CD4-positive, alpha-beta T cell treated with Interleukin-6 at 100 ng/mL for 8 hours (primary cell): ENCODE data around the gene UBLCP1.
"Not testable (repeated sequence)": the region's sequence is repeated elsewhere in the genome, so short reads cannot be mapped to it uniquely, and the experiment has no call there.

Experiments
- DNase-seq: peaks from one replicate; pipeline ENCODE4 v3.0.0-alpha.2; 2020; ENCODE audit warnings: mixed read lengths, low spot score

UBLCP1 gene, protein sequence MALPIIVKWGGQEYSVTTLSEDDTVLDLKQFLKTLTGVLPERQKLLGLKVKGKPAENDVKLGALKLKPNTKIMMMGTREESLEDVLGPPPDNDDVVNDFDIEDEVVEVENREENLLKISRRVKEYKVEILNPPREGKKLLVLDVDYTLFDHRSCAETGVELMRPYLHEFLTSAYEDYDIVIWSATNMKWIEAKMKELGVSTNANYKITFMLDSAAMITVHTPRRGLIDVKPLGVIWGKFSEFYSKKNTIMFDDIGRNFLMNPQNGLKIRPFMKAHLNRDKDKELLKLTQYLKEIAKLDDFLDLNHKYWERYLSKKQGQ

DNA sequence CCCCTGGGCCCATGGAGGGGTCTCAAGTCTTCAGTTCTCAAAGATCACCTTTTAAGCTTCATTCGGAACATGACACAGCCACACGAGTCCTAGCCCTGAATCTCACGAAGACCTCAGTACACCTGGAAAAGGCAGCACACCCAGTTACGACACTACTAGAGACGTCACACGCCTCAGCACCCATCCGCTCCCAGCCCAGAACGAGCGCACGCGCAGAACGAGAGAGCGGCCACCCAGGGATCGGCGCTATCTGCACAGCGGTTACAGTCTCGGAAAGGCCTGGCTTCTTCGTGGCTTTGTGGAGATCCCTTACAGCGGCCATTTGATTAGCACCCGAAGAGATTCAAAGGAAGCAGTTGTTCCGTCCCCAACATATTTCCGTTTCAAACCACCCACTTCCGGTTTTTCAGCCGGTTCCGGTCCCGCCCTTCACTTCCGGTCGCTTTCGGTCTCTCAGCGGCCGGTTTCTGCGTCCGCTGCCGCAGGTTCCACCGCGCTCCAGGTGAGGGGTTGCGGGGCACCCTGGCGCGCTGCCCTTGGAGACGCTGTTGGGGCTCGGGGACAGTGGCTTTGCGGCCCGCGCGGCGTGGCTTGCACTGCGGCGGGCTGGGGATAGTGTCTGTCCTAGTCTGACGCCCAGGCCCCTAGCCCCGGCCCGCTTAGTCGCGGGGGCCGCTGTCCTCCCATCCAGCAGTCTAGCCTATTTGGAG is at the start of gene UBLCP1:
UBLCP1 (plus strand) TSS at position 432 of the 710 bp plus-strand sequence. CDS start 5,626 bp downstream, outside the sequence.
- DNase-seq: peak; percentile 72

DNA sequence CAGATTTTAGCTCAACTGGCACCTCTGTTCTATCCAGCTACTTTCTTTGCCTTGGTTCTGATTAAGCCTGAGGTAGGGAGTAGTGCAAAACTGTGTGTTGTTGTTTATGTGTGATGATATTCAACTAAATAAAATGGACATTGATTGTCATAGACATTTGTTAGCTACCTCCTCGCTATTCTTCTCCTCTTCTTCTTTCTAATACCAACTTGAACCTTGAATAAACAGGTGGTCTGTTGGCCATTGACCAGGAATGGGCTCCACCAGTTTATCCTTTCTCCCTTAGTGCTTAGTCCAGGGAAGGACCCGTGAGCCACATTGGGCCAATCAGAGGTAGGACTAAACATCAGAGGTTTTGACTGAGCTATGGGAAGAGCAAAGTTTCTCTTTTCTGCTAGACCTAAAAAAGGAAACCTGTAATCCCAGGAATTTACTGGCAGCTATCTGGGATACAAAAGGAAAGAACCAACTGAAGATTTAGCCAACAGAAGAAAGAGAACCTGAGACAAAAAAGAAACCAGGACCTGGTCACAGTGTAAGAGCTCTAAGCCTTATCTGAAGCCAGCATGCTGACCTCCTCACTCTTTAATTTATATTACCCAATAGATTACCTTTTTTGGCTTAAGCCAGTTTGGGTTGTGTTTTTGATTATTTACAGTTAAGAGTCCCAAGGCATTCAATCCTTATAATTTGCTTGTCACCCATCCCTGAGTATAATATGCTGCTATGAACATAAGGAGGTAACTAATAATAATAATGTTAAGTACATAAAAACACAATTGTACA is 48.4 kb upstream of the UBLCP1 start:
- DNase-seq: no peak

DNA sequence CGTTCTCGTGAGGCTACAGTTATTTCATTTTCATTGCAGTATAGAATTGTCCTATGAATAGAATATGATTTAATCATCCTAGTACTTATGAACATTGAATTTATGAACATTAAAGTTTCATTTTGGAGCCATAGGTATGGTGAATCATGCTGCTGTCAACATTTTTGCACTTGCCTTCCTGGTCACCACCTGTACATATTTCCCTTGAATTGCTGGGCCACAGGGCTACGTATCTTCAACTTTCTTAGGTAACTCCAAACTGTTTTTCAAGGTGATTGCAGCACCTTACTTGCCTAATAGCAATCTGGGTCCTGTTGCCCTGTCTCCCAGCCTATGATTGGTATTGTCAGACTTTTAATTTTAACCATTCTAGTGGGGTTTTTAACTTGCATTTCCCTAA is 47.2 kb upstream of the UBLCP1 start:
- DNase-seq: no peak

DNA sequence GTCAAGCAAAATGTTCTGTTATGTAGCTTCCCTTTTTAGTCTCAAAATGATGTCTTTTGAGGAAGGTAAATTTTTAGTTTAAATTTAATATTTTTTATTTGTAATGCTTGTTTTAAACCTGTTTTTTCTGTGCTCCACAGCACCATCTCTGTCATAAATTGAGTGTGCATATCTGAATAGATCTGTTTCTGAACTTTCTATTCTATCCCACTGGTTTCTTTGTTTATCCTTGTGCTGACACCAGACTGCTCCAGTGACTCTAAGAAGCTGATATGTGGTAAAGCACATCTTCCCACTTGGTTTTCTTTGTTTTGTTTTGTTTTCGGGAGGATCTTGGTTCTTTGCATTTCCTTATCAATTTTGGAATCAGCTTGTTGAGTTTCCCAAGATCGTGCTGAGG is 46.6 kb upstream of the UBLCP1 start:
- DNase-seq: no peak

DNA sequence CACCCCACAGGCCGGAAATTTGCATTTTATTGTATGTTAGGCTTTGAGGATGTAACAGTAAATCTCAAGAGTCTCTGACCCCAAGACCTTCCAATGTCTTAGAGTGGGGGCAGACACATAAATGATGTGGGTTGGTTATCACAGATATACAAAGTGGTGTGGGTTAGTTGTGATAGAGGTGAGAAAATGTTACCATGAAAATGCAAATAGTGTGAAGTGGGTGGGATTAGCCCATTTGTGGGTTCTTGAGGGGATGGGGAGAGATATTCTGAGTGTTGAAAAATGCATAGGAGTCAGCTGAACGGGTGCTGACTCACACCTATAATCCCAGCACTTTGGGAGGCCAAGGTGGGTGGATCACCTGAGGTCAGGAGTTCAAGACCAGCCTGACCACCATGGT is 45.9 kb upstream of the UBLCP1 start:
- DNase-seq: no peak

DNA sequence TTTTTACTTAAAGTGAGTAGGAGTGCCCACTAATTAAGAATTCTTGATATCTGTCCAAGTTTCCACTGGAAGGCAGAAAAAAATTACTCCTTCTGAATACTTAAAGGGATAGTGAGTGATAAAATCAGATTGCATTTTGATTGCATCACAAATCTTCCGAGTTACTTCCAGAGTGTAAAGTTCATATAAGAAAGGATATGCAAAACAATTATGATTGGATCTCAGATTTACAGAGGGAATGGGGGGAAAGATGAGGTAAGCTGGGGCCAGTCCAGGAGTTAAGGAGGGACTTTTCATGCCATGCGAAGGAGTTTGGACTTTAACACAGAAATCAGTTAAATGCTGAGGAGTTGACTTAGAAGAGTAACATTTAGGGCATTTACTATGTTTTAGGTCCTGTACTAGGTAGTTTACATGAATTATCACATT is 44.5 kb upstream of the UBLCP1 start:
- no peak for DNase-seq

DNA sequence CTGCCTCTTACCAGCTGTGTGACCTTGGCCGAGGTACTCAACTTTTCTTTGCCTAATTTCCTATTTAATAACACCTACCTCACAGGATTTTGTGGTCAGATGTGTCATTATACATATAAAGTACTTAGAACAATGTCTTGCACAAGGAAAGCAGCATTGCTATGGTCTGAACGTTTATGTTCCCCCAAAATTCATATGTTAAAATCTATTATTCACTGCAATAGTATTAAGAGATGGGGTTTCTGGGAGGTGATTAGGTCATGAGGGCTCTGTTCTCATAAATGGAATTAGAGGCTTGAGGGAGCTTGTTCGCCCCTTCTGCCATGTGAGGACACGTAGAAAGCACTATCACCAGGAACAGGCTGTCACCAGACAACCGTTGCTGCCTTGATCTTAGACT is 42.9 kb upstream of the UBLCP1 start:
- no peak for DNase-seq

DNA sequence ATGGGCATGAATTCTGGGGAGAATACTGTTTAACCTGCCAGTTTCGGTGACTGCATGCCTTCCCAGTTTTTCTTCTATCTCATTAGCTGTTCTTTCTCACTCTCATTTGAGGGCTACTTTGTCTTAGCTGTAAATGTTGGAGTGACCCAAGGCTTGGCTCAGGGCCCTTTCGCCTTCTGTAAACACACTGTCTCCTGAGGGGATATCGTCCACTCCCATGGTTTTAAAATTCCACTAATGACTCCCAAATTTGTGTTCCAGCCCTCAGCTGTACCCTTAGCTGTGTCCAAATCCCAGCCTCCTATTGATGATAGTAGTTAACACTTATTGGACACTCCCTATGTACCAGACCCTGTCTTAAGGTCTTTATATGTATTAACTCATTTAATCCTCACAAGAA is 39.6 kb upstream of the UBLCP1 start:
- DNase-seq: no peak

DNA sequence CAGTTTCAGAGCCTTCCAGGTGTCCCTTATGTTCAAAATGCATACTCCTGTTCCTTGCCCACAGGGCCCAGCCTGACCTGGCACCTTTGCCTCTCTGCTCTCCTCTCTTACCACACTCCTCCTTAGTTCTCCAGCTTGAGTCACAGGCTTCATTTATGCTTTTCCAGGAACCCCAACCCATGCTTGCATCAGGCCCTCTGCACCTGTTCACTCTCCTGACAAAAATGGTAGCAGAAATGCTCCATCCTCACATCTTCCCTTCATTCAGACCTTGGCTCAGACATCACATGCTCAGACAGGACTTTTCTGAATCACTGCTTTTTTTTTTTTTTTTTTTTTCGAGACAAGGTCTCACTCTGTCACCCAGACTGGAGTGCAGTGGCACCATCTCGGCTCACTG is 38.6 kb upstream of the UBLCP1 start:
- DNase-seq: no peak

DNA sequence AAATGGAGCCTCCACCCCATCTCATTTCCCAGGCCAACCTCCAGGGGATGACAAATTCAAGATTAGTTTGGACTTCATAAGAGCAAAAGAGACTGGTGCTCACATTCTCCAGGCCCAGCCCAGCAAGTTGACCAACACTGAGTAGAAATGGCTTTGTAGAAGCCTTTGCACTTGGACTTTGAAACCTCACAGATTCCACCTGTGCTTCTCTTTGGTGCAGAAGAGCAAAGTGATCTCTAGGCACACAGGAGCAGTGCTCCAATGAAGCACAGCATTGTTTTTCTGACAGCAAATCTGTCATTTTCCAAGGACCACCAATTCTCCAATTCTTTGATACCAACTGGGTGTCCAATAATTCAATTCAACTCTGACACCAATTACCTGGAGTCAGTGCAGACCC is 36.6 kb upstream of the UBLCP1 start:
- no peak for DNase-seq

DNA sequence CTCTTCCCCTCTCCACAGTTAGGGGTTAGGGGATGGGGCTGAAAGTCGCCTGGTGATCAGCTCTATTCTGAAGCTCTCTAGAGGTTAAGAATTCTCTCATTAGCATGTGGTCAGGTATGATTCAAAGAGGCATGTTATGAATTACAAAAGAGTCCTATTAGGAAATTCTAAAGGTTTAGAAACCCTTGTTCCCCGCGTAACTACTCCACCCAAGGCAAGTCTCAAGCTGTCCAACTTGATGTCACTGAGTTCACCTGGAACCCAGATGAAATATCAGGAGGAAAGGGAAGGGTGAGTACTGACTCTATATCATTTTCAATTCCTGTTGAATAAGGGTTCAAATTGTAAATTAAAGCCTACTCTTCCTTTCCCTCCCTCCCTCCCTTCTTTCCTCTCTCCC is 35.6 kb upstream of the UBLCP1 start:
- no peak for DNase-seq

DNA sequence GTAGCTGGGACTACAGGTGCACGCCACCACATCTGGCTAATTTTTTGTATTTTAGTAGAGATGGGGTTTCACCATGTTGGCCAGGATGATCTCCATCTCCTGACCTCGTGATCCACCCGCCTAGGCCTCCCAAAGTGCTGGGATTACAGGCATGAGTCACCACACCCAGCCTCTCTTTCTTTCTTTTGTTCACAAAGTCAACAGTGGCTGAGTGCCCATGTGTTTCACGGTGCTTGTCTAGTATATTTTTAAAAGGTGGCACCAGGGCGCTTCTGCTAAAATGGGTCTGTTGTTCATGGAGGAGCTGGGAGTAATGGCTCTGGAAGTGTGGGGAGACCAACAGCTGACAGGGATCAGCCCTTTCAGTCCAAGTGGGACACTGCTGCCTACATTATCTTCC is 35.0 kb upstream of the UBLCP1 start:
- DNase-seq: not testable (repeated sequence)

DNA sequence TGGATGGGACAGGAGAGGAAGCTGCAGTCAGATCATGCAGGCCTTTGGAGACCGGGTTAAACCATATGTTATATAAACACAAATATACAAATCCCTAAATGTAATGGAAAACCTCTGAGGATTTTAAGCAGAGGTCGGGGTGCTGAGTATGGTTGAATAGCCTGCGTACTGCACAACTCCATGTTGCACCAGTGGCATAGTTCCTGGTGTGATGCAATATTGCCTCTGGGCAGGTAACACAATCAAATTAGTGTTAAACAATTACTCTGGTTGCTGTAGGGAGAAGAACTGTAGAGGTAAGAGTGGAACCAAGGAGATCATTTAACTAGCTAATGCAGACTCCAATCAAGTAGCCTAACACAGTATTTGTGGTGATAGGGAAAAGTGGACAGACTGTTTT is 32.4 kb upstream of the UBLCP1 start:
- no peak for DNase-seq

DNA sequence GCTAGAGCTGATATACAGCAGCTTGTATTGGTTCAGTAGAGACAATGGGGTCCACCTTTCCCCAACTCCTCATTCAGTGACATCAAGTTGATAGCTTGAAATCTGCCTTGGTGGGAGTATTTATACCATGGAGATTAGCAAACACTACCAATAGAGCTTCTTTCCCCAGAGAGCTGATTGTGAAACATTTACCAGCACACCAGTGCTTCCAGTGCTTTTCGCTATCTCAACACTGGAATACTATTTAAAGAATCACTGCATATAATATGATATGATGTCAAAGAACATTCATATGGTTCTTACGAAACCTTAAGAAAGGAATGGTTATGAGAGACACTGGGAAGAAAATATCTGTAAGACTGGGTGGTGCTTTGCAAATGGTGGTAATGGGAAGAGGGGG is 31.9 kb upstream of the UBLCP1 start:
- no peak for DNase-seq

DNA sequence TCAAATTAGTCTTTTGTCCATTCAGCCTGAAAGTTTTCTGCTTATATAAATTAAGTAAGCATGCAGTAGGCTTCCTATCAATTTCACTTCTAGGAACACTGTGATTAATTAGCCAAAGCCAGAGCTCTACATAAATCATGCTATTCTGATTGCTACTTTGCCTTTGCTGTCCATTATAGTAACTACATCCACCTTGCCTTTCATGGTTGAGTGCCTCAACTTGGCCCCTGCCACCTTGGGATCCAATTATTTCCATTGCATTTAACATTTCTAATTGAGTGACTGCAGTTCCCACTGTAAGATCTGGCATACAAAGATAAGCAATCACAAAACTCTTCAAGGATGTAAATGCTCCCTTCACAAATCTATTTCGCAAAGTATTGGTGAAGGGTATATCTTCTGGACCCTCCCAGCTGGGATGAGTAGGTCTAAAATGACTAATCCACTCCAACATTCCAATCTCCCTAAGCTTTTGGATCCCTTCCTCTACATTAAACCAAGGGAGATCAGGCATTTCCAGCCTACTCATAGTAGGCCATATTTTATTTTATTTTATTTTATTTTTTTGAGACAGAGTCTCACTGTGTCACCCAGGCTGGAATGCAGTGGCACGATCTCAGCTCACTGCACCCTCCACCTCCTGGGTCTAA is 27.1 kb upstream of the UBLCP1 start:
- not testable (repeated sequence) for DNase-seq

DNA sequence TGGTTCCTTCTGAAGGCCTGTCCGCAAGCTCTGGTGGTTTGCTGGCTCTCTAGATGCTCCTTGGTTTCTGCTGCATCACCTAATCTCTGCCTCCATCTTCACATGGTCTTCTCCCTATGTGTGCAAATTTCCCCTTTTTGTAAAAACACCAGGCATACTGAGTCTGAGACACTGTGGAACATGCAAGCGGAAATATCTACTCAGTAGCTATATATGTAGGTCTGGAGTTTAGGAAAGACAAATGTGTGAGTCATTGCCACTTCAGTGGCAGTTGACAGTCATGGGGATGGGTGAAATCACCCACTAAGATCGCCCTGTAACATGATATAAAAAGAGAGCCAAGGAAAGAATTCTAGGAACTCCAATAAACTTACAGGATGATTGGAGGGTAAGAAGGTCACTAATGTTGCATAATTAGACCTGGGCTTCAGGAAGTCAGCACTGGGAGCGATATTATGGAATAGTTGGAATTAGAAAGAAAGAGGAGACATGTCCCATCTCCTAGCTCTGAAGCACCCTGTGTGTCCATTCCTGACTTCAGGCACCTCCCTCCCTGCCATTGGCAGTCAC is 22.7 kb upstream of the UBLCP1 start:
- DNase-seq: no peak

DNA sequence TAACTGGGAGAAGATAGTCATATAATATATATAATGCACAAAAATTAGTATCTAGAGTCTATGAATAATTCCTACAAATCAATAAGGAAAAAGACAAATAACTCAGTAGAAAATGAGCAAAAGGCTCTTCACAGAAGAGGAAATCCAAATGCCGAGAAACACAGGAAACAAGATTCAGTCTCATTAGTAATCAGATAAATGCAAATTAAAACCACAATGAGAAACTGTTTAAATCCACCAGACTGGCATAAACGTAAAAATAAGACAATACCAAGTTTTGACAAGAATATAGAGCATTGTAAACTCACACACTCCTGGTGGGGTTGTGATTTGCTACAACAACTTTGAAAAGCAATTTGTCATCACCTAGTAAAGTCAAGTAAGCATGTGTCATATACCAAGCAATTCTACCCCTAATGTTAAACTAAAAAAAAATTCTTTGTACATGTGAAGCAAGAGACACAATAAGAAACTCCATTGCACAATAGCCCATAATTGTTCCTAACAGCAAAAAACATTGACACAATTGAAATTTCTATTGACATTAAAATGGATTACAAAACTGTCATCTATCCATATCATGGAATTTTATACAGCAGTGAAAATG is 21.0 kb upstream of the UBLCP1 start:
- DNase-seq: no peak

DNA sequence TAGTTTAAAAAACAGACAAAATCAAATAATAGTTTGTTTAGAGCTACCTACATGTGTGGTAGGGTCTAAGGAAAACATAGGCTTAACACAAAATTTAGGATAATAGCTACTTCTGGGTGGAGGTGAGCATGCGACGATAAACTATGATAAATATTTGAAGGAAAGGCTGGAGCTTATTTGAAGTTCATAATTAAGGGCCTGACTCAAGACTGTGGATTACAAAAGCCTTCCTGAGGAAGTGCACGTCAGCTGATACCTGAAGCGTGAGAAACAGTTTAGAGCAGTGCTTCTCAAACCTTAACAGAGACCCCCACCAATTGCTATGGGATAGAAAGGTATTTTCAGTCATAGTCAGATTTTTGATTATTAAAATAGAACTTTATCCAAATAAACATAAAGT is 20.4 kb upstream of the UBLCP1 start:
- peak; percentile 4 for DNase-seq

DNA sequence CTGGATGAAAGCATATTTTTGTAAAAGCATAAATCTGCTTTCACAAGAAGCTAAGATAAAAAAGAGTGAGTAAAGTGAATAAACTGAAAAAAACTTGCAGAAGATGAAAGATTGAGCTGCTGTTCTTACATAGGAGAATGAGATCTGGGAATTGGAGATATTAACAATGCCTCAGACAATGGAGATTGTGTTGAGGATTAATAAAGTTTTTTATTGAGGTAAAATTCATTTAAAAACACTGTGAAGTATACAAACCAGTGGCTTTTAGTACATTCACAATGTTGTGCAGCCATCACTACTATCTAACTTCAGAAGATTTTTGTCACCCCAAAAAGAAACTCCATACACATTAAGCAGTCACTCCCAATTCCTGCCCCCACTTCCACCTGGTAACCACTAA is 19.7 kb upstream of the UBLCP1 start:
- no peak for DNase-seq

DNA sequence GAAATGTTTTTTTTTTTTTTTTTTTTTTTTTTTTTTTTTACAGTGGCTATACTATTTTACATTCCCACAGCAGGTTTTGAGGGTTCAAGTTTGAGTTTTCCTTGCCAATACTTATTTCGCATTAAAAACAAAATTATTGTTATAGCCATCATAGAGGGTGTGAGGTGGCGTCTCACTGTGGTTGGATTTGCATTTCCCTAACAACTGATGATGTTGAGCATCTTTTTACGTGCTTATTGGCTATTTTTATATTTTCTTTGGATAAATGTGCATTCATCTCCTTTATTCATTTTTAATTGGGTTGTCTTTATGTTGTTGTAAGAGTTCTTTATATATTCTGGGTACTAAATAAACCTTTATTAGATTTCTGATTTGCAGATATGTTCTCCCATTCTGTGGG is 18.9 kb upstream of the UBLCP1 start:
- DNase-seq: no peak

DNA sequence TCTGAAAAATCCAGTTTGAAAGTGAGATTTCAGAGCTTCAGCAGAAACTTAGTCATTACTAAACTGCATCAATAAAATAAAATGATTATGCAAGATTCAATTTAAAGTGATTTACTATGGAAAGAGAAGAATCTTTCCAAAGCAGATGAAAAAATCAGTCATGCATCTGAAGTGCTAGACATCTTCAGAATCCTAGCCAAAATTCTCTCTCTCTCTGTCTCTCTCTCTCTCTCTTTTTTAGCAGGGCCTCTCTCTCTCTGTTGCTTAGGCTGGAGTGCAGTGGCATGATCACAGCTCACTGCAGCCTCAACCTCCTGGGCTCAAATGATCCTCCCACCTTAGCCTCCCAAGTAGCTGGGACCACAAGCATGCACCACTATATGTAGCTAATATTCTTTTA is 18.2 kb upstream of the UBLCP1 start:
- DNase-seq: no peak

DNA sequence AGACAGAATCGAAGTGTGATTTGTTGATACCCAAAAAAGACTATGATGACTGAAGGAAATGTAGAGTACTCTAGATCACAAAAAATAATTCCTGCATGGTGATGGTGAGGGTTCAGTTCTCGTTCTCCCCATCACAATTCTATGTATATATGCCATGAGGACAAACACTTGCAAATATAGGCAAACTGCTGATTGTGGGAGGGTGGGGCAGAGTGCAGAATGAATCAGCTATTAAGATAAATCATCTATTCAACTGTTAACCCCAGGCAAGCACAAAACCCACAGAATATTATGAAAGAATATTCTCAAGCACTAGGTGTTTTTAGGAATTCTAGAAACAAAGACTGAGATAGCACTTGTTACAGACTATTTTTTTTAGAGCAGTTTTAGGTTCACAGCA is 13.9 kb upstream of the UBLCP1 start:
- DNase-seq: no peak
